Lung (tissue), 12 donors: ENCODE results near the gene KLHDC3. TPM values are rescaled to one million over a fixed set of nuclear protein-coding genes. Genes with fewer than 3 reads are reported as not detected.

Experiments used
- ATAC-seq: fragments of 200-7000 bp; cut with Tn5 transposase; one replicate; pipeline ENCODE4 v1.9.1; 2020; ENCODE audit warnings: moderate number of reproducible peaks; ENCODE audit not compliant: insufficient read depth, low FRiP score
- DNase-seq, 3 donors: peaks; one replicate each; pipeline ENCODE4 v3.0.0-alpha.2; 2013 to 2017
- H3K27ac ChIP-seq, 2 donors: one replicate each; pipeline ENCODE4 v1.5.1; 2013; ENCODE audit warnings: mild to moderate bottlenecking in 2 of 2, moderate library complexity in 2 of 2, control low read depth in 1 of 2, inconsistent platforms in 1 of 2, low read depth in 1 of 2, low read length in 1 of 2
- H3K27me3 ChIP-seq, 3 donors: one replicate each; pipeline ENCODE4 v1.5.1; 2013; ENCODE audit warnings: low read length in 2 of 3; ENCODE audit not compliant: control insufficient read depth in 3 of 3, insufficient read depth in 3 of 3
- H3K36me3 ChIP-seq, 4 donors: one replicate each; pipeline ENCODE4 v1.5.1; 2013; ENCODE audit warnings: low read length in 4 of 4, mild to moderate bottlenecking in 1 of 4, moderate library complexity in 1 of 4; ENCODE audit not compliant: control insufficient read depth in 4 of 4, insufficient read depth in 4 of 4
- H3K4me1 ChIP-seq, 5 donors: one replicate each; pipeline ENCODE4 v1.5.1; 2013; ENCODE audit warnings: low read length in 5 of 5, mild to moderate bottlenecking in 2 of 5, moderate library complexity in 1 of 5; ENCODE audit not compliant: control insufficient read depth in 5 of 5, insufficient read depth in 5 of 5
- H3K4me3 ChIP-seq: one replicate; pipeline ENCODE4 v1.5.1; 2013; ENCODE audit warnings: mild to moderate bottlenecking, control low read depth, moderate library complexity
- H3K9ac ChIP-seq, 2 donors: one replicate each; pipeline ENCODE4 v1.5.1; 2013; ENCODE audit warnings: low read length in 2 of 2, control low read depth in 1 of 2; ENCODE audit not compliant: insufficient read depth in 1 of 2
- H3K9me3 ChIP-seq, 4 donors: one replicate each; pipeline ENCODE4 v1.5.1; 2013; ENCODE audit warnings: low read length in 3 of 4, mild to moderate bottlenecking in 1 of 4, moderate library complexity in 1 of 4; ENCODE audit not compliant: control insufficient read depth in 4 of 4, insufficient read depth in 3 of 4
- WGBS, 2 donors: extraction: QIAGEN DNeasy Blood & Tissue Kit; methylation state at CpG; one replicate each; pipeline ENCODE4 v1.1.7; 2013; 5-methylcytosine and 5-hydroxymethylcytosine counted together
- polyA plus RNA-seq, 2 donors: library from polyadenylated mRNA; stranded (reverse); fragments of 200-250 nt; gene quantifications; one replicate each; pipeline ENCODE4 v1.2.1, GENCODE V29; 2013
- total RNA-seq, 2 donors: library from RNA; depleted of rRNA in 1 of 2; stranded (reverse); fragments of >200 nt in 1 of 2; gene quantifications; one replicate each; pipeline ENCODE4 v1.2.1, GENCODE V29; 2014 to 2021
- TF ChIP-seq, protein P1 (sequence below): IDR thresholded peaks from 2 replicates; pipeline ENCODE4 v1.5.1; 2012; ENCODE audit warnings: mild to moderate bottlenecking; ENCODE audit errors: control extremely low read depth, extremely low read depth
- donor health status: control.
- donor health status: control.
- donor health status: Bipolar disorder and iron deficiency.
- donor health status: healthy.
- donor health status: DM: yes; HTN: yes; CAD: no.

The KLHDC3 gene
- total and polyA plus RNA-seq, 4 donors: 46.3 to 74.4 (median 54.5) TPM

DNA sequence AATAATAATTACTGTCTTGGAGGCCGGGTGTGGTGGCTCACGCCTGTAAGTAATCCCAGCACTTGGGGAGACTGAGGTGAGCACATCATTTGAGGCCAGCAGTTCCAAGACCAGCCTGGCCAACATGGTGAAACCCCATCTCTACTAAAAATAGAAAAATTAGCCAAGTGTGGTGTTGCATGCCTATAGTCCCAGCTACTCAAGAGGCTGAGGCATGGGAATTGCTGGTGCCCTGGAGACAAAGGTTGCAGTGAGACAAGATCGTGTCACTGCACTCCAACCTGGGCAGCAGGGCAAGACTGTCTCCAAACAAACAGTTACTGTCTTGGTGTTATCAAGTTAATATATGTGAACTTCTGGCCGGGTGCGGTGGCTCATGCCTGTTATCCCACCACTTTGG is 12.3 kb downstream of the KLHDC3 start:
- Histone ChIP-seq H3K4me3 (no peak overlapping the region), H3K9ac (no peak overlapping the region), H3K9me3 (no peaks in the 10 kb centered on the region), H3K36me3 (peaks cover 19 to 41% (median 39%) of the 10 kb centered on the region in 4 donors), H3K4me1 (peaks cover 0 to 4% (median 0%) of the 10 kb centered on the region in 5 donors), H3K27me3 (no peaks in the 10 kb centered on the region), H3K27ac (no peak overlapping the region)
- DNase-seq (no peak), ATAC-seq (no peak)
- WGBS, 2 donors: 97% methylated on average over 5 of the region's 5 CpGs
- TF ChIP-seq, protein P1, sequence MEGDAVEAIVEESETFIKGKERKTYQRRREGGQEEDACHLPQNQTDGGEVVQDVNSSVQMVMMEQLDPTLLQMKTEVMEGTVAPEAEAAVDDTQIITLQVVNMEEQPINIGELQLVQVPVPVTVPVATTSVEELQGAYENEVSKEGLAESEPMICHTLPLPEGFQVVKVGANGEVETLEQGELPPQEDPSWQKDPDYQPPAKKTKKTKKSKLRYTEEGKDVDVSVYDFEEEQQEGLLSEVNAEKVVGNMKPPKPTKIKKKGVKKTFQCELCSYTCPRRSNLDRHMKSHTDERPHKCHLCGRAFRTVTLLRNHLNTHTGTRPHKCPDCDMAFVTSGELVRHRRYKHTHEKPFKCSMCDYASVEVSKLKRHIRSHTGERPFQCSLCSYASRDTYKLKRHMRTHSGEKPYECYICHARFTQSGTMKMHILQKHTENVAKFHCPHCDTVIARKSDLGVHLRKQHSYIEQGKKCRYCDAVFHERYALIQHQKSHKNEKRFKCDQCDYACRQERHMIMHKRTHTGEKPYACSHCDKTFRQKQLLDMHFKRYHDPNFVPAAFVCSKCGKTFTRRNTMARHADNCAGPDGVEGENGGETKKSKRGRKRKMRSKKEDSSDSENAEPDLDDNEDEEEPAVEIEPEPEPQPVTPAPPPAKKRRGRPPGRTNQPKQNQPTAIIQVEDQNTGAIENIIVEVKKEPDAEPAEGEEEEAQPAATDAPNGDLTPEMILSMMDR: no peak

GRCh38 chr6:43029120-43029519 is 15.1 kb downstream of the KLHDC3 start:
- 92 to 97% methylated on average over 9 of the region's 9 CpGs for WGBS, 2 donors
- ATAC-seq (no peak), DNase-seq (no peak)
- H3K9ac ChIP-seq: no peak overlapping the region
- peaks cover 20 to 46% (median 44%) of the 10 kb centered on the region in 4 donors for H3K36me3 ChIP-seq
- H3K9me3 ChIP-seq: no peaks in the 10 kb centered on the region
- no peaks in the 10 kb centered on the region for H3K27me3 ChIP-seq
- no peak overlapping the region for H3K27ac ChIP-seq
- TF ChIP-seq, protein P1: no peak
- H3K4me1 ChIP-seq: no peaks in the 10 kb centered on the region
- no peak overlapping the region for H3K4me3 ChIP-seq

DNA sequence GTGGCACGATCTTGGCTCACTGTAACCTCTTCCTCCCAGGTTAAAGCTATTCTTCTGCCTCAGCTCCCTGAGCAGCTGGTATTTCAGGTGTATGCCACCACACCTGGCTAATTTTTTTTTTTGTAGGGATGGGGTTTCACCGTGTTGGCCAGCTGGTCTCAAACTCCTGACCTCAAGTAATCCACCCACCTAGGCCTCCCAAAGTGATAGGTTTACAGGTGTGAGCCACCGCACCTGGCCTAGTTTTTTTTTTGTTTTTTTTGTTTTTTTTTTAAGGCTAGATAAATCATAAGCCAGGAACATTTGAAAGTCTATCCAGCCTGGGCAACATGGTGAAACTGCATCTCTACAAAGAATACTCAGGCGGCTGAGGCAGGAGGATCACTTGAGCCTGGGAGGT is 18.3 kb downstream of the KLHDC3 start:
- Histone ChIP-seq H3K9ac (no peak overlapping the region), H3K9me3 (no peaks in the 10 kb centered on the region), H3K36me3 (peaks cover 27 to 46% (median 30%) of the 10 kb centered on the region in 4 donors), H3K27ac (no peak overlapping the region), H3K4me3 (no peak overlapping the region), H3K27me3 (no peaks in the 10 kb centered on the region), H3K4me1 (no peaks in the 10 kb centered on the region)
- TF ChIP-seq, protein P1: no peak
- 93 to 99% methylated on average over 4 of the region's 4 CpGs for WGBS, 2 donors
- DNase-seq (no peak), ATAC-seq (no peak)

GRCh38 chr6:43033496-43034189 is 19.6 kb downstream of the KLHDC3 start:
- WGBS, 2 donors: 85 to 89% methylated on average over 2 of the region's 2 CpGs
- no peak for DNase-seq
- Histone ChIP-seq H3K9ac (no peak overlapping the region), H3K27ac (no peak overlapping the region), H3K36me3 (peaks cover 24 to 49% (median 34%) of the 10 kb centered on the region in 4 donors), H3K4me3 (no peak overlapping the region), H3K27me3 (no peaks in the 10 kb centered on the region), H3K4me1 (no peaks in the 10 kb centered on the region), H3K9me3 (no peaks in the 10 kb centered on the region)
- TF ChIP-seq, protein P1: no peak
- ATAC-seq: no peak
